OCI-LY3 (cell line): ENCODE data around the gene C12orf60.

ENCODE experiments used
- H2AFZ ChIP-seq: fragments of 200-600, 300-600 bp; shearing (Covaris generic); 2 replicates; pipeline ENCODE4 v1.6.0; 2014; ENCODE audit warnings: antibody characterized with exemption, low read depth, low read length
- H3K27ac ChIP-seq: fragments of 200-600, 300-600 bp; sonication (generic); 2 replicates; pipeline ENCODE4 v1.5.1; 2014; ENCODE audit warnings: mild to moderate bottlenecking, low read length, moderate library complexity, mixed read lengths
- H3K27me3 ChIP-seq: fragments of 200-600, 300-600 bp; sonication (generic); 2 replicates; pipeline ENCODE4 v1.6.1; 2014; ENCODE audit warnings: low read depth, low read length, mixed read lengths
- H3K36me3 ChIP-seq: fragments of 200-600, 300-600 bp; sonication (generic); replicated peaks from 2 replicates; pipeline ENCODE3; 2014; ENCODE audit warnings: low read depth, low read length, mixed read lengths
- H3K4me1 ChIP-seq: fragments of 300-600, 200-600 bp; sonication (generic); 2 replicates; pipeline ENCODE4 v1.6.1; 2014; ENCODE audit warnings: low read length, mixed read lengths
- H3K4me2 ChIP-seq: fragments of 200-600, 300-600 bp; sonication (generic); 2 replicates; pipeline ENCODE4 v1.6.1; 2014; ENCODE audit warnings: low read length, mixed read lengths
- H3K4me3 ChIP-seq: fragments of 300-600, 200-600 bp; sonication (generic); 2 replicates; pipeline ENCODE4 v1.5.1; 2014; ENCODE audit warnings: antibody characterized with exemption, mild to moderate bottlenecking, low read length, moderate library complexity
- H3K79me2 ChIP-seq: fragments of 300-600, 200-600 bp; shearing (Covaris generic); 2 replicates; pipeline ENCODE4 v1.6.1; 2014; ENCODE audit warnings: mild to moderate bottlenecking, low read length, mixed read lengths
- H3K9ac ChIP-seq: fragments of 300-600, 200-600 bp; shearing (Covaris generic); 2 replicates; pipeline ENCODE4 v1.6.0; 2014; ENCODE audit warnings: mild to moderate bottlenecking, low read length, moderate library complexity
- H3K9me3 ChIP-seq: fragments of 200-600, 300-600 bp; shearing (Covaris generic); 2 replicates; pipeline ENCODE4 v1.6.1; 2014; ENCODE audit warnings: low read length, mixed read lengths; ENCODE audit not compliant: insufficient read depth
- H4K20me1 ChIP-seq: fragments of 200-600, 300-600 bp; sonication (generic); 2 replicates; pipeline ENCODE4 v1.6.1; 2016; ENCODE audit warnings: low read length, mixed read lengths; ENCODE audit not compliant: insufficient read depth
- CTCF ChIP-seq: fragments of 200-600, 300-600 bp; sonication (generic); IDR thresholded peaks from 2 replicates; pipeline ENCODE4 v1.5.1; 2014; ENCODE audit warnings: antibody characterized with exemption, low read length, low read depth
- EZH2phosphoT487 ChIP-seq: fragments of 200-600 bp; shearing (Covaris generic); IDR thresholded peaks from 2 replicates; pipeline ENCODE4 v1.6.1; 2018; ENCODE audit warnings: antibody characterized with exemption, mixed run types, low read depth

C12orf60 gene

GRCh38 chr12:14860490-14860889 lies 57.0 kb downstream of the C12orf60 start:
- Histone ChIP-seq H4K20me1 (no peaks in the 10 kb centered on the region), H3K4me3 (no peak overlapping the region), H3K9ac (no peak overlapping the region), H3K4me2 (no peak overlapping the region), H3K9me3 (no peaks in the 10 kb centered on the region), H3K36me3 (no peaks in the 10 kb centered on the region), H3K27me3 (no peaks in the 10 kb centered on the region), H3K27ac (no peak overlapping the region), H3K4me1 (peaks cover 13% of the 10 kb centered on the region; the same call in 1 of the 2 replicates), H2AFZ (no peak overlapping the region), H3K79me2 (no peaks in the 10 kb centered on the region)
- no peak for TF ChIP-seq EZH2phosphoT487
- no peak for TF ChIP-seq CTCF

- Histone ChIP-seq H2AFZ (no peak overlapping the region), H3K9me3 (no peaks in the 10 kb centered on the region), H3K9ac (no peak overlapping the region), H3K4me3 (no peak overlapping the region), H3K27ac (no peak overlapping the region), H3K36me3 (no peaks in the 10 kb centered on the region), H3K27me3 (no peaks in the 10 kb centered on the region), H3K4me2 (no peak overlapping the region), H3K79me2 (no peaks in the 10 kb centered on the region), H4K20me1 (no peaks in the 10 kb centered on the region), H3K4me1 (no peaks in the 10 kb centered on the region)
- TF ChIP-seq CTCF (no peak), EZH2phosphoT487 (no peak)
Measured at GRCh38 chr12:14868916-14869506, 65.5 kb downstream of the C12orf60 start.

GRCh38 chr12:14871247-14871646 lies 67.8 kb downstream of the C12orf60 start:
- Histone ChIP-seq H3K4me3 (no peak overlapping the region), H3K27me3 (no peaks in the 10 kb centered on the region), H3K9me3 (no peaks in the 10 kb centered on the region), H3K36me3 (no peaks in the 10 kb centered on the region), H3K4me2 (no peak overlapping the region), H3K79me2 (no peaks in the 10 kb centered on the region), H3K9ac (no peak overlapping the region), H4K20me1 (no peaks in the 10 kb centered on the region), H3K4me1 (no peaks in the 10 kb centered on the region), H2AFZ (no peak overlapping the region), H3K27ac (no peak overlapping the region)
- no peak for TF ChIP-seq CTCF
- no peak for TF ChIP-seq EZH2phosphoT487

- H3K9me3 ChIP-seq: no peaks in the 10 kb centered on the region
- H3K79me2 ChIP-seq: no peaks in the 10 kb centered on the region
- H4K20me1 ChIP-seq: no peaks in the 10 kb centered on the region
- no peak overlapping the region for H3K27ac ChIP-seq
- TF ChIP-seq CTCF (no peak), EZH2phosphoT487 (no peak)
- no peak overlapping the region for H3K9ac ChIP-seq
- H3K27me3 ChIP-seq: no peaks in the 10 kb centered on the region
- no peaks in the 10 kb centered on the region for H3K36me3 ChIP-seq
- H3K4me3 ChIP-seq: no peak overlapping the region
- no peak overlapping the region for H3K4me2 ChIP-seq
- H3K4me1 ChIP-seq: no peaks in the 10 kb centered on the region
- H2AFZ ChIP-seq: no peak overlapping the region
Measured at GRCh38 chr12:14871886-14872285, 68.4 kb downstream of the C12orf60 start.
